Renal cortex interstitium (tissue), 15 donors: ENCODE data around the gene MANSC1. TPM values are rescaled to one million over a fixed set of nuclear protein-coding genes. Genes with fewer than 3 reads are reported as not detected.
A peak's percentile ranks its signal among the peaks of the same experiment; 100 is the strongest.

Experiments
- DNase-seq, 11 donors: peaks; one replicate each; pipeline ENCODE4 v3.0.0-alpha.2; 2013; ENCODE audit warnings: low read depth in 9 of 11, low spot score in 4 of 11; ENCODE audit errors: extremely low read depth in 1 of 11
- long read RNA-seq, 16 experiments: transcript quantifications; one replicate each; lab custom pipeline, GENCODE V29; 2026
- polyA plus RNA-seq, 3 donors: library from polyadenylated mRNA; unstranded; fragments of 120-200 nt; gene quantifications; one replicate each; pipeline ENCODE4 v1.2.1, GENCODE V29; 2013; ENCODE audit not compliant: insufficient read length in 3 of 3

The MANSC1 gene
- polyA plus RNA-seq: 10 to 100 TPM; 25.2 to 30.1 (median 27.6) TPM
- long read RNA-seq, donor 1, full-length matches to known transcripts: 13 of 18 reads
- long read RNA-seq, donor 1, partial matches to known transcripts: 5 of 18 reads
- long read RNA-seq, donor 1, other reads (novel, unspliced or antisense): 0 of 18 reads
- long read RNA-seq, donor 2, full-length matches to known transcripts: 5 of 5 reads
- long read RNA-seq, donor 2, partial matches to known transcripts: 0 of 5 reads
- long read RNA-seq, donor 2, other reads (novel, unspliced or antisense): 0 of 5 reads
- long read RNA-seq, donor 3, full-length matches to known transcripts: 19 of 19 reads
- long read RNA-seq, donor 3, partial matches to known transcripts: 0 of 19 reads
- long read RNA-seq, donor 3, other reads (novel, unspliced or antisense): 0 of 19 reads
- long read RNA-seq, donor 4, full-length matches to known transcripts: 4 of 4 reads
- long read RNA-seq, donor 4, partial matches to known transcripts: 0 of 4 reads
- long read RNA-seq, donor 4, other reads (novel, unspliced or antisense): 0 of 4 reads
- long read RNA-seq, donor 5: 0 reads
- long read RNA-seq, donor 6, full-length matches to known transcripts: 11 of 11 reads
- long read RNA-seq, donor 6, partial matches to known transcripts: 0 of 11 reads
- long read RNA-seq, donor 6, other reads (novel, unspliced or antisense): 0 of 11 reads
- long read RNA-seq, donor 7, full-length matches to known transcripts: 7 of 7 reads
- long read RNA-seq, donor 7, partial matches to known transcripts: 0 of 7 reads
- long read RNA-seq, donor 7, other reads (novel, unspliced or antisense): 0 of 7 reads
- long read RNA-seq, donor 8, full-length matches to known transcripts: 17 of 24 reads
- long read RNA-seq, donor 8, partial matches to known transcripts: 7 of 24 reads
- long read RNA-seq, donor 8, other reads (novel, unspliced or antisense): 0 of 24 reads
- long read RNA-seq, donor 9, full-length matches to known transcripts: 11 of 11 reads
- long read RNA-seq, donor 9, partial matches to known transcripts: 0 of 11 reads
- long read RNA-seq, donor 9, other reads (novel, unspliced or antisense): 0 of 11 reads
- long read RNA-seq, donor 10, full-length matches to known transcripts: 7 of 7 reads
- long read RNA-seq, donor 10, partial matches to known transcripts: 0 of 7 reads
- long read RNA-seq, donor 10, other reads (novel, unspliced or antisense): 0 of 7 reads
- long read RNA-seq, donor 11, full-length matches to known transcripts: 10 of 10 reads
- long read RNA-seq, donor 11, partial matches to known transcripts: 0 of 10 reads
- long read RNA-seq, donor 11, other reads (novel, unspliced or antisense): 0 of 10 reads
- long read RNA-seq, donor 12, full-length matches to known transcripts: 5 of 5 reads
- long read RNA-seq, donor 12, partial matches to known transcripts: 0 of 5 reads
- long read RNA-seq, donor 12, other reads (novel, unspliced or antisense): 0 of 5 reads
- long read RNA-seq, donor 13: 0 reads
- long read RNA-seq, donor 14, full-length matches to known transcripts: 7 of 7 reads
- long read RNA-seq, donor 14, partial matches to known transcripts: 0 of 7 reads
- long read RNA-seq, donor 14, other reads (novel, unspliced or antisense): 0 of 7 reads
- long read RNA-seq, donor 15, full-length matches to known transcripts: 6 of 6 reads
- long read RNA-seq, donor 15, partial matches to known transcripts: 0 of 6 reads
- long read RNA-seq, donor 15, other reads (novel, unspliced or antisense): 0 of 6 reads
- long read RNA-seq, donor 16, full-length matches to known transcripts: 19 of 19 reads
- long read RNA-seq, donor 16, partial matches to known transcripts: 0 of 19 reads
- long read RNA-seq, donor 16, other reads (novel, unspliced or antisense): 0 of 19 reads

DNA sequence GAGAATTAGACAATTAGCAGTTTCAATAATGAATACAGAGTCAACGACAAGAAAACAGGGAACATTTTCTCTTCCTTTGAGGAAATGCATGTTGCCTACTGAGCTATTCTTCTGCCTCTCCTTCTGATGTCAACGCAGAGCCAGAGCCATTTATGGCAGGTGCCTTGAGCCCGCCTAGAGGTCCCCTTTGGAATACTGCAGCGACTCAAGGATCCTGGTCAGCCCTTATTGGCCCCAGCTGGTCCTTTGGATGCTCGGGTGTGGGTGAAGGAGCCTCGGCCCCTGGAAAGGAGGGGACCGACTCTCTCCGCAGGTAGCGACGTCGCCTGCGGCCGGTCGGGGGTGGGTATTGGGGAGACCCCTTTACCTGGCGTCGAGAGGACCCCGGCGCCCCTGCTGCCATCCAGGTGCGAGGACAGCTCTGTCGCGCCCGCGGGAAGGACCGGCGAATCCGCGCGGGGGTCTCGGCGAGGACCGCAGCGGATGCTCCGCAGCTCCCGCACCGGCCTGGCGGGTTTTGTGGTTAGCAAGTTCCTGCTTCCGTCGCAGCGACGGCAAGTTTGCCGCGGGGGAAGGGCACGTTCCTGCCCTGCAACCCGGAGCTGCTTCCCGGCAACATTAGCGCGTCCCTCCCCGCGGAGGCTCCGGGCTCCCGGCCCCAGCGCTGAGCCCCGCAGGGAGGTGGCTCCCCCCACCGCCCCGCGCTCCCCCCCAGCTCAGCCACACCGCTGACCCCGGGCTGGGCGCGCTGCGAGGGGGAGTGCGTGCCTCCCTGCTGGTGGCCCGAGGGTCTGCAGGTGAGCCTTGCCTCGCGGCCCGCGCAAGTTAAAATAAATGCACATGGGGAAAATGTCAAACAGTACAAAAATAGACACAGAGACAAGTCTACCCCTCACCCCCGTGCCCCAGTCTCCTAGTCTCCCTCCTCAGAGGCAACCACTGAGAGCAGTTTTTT is at the start of gene MANSC1:
TSS of gene MANSC1 (minus strand) at position 532 of the 955 bp plus-strand sequence. CDS start 6,928 bp downstream, outside the sequence.
- DNase-seq: peak in 3 of 11 donors; percentile 44 to 49 (median 45)

DNA sequence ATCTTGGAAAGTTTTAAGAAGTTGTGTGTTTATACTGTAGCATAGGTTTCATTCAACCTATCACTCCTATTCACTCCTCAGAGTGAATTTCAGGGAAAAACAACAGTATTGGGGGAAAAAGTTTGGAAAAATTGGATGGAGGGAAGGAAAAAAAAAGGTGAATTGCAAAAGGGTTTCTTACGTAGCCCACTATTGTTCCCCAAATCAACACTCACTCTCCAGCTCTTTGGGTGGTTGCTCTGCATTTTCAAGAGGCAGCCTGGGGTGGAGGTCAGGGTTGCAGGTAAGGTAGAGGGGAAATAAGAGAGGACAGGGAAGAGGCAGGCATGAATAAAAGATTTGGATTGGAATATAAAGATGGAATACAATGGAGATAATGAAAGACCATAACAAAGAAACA is 49.1 kb upstream of the MANSC1 start:
- DNase-seq: no peak

DNA sequence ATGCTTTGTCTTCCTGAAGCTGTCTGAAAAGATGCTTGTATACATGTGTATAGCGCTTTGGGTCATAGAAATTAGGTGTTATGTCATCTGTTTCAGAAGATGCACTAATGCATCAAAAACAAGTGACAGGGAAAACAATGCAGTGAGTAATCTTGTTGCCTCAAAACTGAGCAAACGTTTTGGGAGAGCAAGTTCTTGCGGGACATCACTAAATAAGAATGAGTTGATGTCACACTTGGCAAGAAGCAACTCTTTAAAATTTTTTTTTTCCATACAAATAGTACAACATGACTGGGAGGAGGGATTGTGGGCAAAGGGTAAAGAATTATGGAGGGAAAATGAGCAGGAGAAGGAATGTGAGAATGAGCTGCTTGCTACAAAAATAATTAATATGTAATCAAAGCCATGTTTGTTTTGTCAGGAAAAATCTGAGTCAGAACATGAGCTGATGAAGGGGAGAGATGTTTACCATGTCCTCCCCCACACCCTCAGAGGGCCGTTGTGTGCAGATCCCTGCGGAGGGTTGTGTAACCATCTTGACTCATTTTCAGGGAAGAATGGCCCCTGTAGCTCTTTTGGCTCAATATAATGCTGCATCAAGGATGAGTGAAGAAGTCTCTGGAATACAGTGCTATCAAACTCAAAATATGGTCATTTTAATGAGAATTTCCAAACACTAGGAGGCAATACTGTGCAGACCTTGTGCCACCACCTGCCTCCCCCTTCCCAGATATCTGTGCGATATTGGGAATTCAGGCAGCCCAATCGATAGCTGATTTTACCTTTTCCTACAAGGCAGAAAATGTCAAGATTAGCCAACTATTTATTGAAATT is 48.2 kb upstream of the MANSC1 start:
- DNase-seq: peak in 5 of 11 donors; percentile 34 to 71 (median 46)

DNA sequence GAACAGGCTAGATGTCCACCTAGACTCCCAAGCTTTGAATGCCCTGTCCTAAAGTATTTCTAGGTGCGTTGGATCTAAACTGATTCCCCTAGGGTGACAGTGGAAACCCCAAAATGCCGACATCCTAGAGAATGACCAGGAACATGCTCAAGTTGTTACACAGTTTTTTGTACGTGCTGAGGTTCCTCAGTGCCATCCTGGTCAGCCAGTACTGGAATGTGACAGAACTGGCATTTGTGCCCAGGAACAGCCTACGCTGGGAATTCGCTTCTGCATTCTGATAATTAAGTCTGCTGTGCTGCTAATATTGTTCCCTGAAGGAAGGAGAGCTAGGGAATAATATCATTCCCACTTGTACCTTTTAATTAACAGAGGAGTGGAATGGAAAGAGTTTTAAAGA is 47.1 kb upstream of the MANSC1 start:
- no peak for DNase-seq

DNA sequence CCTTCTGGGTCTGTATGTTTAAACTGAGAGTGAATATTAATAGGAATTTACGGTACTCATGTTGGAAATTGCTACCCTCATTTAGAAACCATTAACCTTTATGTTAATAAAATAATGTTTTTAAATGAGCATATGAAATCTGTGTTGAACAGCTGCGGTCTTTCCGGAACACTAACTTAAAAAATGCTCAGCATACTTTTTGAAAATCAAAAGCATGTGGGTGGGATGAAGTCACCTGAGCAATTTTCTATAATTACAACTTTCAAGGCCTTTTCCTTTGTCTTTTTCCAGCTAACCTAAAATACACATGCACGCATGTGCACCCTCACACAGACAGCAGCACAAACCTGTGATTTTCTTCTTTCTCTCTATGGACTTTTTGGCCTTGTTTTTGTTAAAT is 46.7 kb upstream of the MANSC1 start:
- no peak for DNase-seq

DNA sequence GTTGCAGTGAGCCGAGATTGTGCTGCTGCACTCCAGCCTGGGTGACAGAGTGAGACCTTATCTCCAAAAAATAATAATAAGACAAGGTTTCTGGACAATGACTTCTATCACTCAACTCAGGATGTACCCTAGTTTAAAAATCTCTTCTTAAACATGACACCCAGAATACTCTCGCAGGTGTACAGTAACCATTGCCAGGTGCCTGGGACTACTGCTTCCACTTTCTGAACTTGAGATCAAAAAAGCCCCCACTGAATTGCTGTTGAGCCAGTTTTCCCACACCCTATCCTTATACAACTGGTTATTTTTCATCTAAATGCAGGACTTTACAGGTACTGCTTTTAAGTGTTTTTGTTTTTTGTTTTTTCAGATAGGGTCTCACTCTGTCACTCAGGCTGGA is 43.1 kb upstream of the MANSC1 start:
- DNase-seq: no peak

DNA sequence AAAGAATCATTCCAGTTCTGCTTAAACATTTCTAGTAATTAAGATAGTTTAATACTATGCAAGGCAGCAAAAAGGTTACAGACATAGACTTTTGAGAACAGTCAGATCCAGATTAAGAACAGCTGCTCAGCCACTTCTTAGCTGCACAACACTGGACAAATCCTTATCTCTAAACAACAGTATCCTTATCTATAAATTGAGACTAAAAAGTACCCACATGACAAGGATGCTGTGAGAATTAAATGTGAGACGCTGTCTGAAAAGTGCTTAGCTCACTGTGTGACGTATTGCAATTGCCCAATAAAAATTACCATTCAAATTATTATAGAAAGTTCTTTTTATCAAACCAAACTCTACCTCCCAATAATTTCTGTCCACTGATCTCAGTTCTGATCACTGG is 42.4 kb upstream of the MANSC1 start:
- no peak for DNase-seq

DNA sequence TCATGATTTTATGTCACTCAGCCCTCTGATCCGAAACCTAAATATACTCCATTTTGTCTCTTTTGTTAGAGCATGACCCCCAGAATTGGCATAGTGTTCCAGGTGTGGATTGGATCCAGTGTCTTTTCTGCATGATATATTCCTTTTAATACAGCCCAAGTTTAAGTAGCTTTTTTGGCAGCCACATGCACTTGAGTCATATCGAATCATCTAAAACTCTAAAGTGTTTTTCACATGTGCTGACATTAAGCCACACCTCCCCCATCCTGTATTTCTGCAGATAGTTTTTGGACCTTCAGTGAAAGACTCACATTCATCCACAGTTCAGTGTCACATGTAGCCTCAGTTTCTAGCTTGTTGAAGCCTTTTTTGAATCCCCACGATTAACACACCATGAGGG is 37.5 kb upstream of the MANSC1 start:
- no peak for DNase-seq

DNA sequence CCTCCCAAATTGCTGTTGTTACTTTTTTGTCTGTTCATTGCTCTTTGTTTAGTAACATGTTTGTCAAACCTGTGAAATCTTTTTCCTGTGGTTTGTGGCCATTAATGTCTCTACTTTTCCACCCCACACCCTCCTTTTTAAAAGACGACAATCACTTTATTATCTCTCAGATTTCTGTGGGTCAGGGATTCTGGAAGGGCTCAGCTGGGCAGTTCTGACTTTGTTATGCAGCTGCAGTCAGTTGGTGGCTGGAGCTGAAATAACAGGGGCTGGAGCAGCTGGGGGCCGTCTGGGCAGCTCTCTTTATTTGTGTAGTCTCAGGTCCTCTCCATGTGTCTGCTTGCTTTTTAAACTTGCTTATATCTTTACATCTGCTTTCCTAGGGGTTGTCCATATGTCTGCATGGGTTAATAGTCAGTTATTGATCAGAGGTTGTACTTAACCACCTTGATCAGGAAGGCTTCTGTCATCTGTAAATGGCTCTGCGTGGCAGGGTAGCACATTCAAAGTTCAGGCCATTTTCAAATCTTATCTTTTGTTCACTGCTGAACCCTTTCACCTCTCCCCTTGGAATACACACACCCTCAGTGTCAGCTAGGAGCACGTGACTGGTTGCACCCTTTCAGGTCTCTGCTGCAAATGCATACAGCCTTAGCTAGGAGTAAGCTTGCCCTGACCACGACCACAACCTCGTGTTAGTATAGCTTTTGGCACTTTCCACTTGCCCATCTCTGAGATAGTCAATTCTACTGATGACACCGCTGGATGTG is 34.7 kb upstream of the MANSC1 start:
- no peak for DNase-seq

DNA sequence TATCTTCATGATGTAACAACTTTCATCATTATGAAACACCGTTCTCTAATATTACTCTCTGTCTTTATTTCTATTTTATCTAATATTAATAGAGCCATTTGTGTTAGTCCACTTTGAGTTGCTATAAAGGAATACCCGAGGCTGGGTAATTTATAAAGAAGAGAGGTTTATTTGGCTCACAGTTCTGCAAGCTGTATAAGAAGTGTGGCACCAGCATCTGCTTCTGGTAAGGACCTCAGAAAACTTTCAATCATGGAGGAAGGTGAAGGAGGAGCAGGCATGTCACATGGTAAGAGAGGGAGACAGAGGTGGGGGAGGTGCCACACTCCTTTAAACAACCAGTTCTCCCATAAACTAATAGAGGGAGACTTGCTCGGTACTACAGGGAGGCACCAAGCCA is 31.9 kb upstream of the MANSC1 start:
- DNase-seq: no peak

DNA sequence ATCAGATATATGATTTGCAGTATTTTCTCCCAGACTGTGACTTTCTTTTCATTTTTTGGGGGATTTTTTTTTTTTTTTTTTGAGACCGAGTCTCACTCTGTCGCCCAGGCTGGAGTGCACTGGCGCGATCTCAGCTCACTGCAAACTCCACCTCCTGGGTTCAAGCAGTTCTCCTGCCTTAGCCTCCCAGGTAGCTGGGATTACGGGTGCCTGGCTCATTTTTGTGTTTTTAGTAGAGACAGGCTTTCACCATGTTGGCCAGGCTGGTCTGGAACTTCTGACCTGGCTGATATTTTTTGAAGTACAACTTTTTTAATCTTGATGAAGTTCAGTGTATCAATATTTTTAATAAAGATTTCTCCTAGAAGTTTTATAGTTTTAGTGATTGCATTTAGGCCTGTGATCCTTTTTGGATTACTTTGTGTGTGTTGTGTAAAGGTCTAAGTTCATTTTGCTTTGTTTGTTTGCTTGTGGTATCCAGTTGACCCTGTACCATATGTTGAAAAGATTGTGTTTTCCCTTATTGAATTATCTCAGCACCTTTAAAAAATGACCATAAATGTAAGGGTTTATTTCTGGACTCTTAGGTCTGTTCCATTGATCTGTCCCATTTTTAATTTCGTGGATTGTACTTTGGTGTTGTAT is 31.0 kb upstream of the MANSC1 start:
- no peak for DNase-seq

DNA sequence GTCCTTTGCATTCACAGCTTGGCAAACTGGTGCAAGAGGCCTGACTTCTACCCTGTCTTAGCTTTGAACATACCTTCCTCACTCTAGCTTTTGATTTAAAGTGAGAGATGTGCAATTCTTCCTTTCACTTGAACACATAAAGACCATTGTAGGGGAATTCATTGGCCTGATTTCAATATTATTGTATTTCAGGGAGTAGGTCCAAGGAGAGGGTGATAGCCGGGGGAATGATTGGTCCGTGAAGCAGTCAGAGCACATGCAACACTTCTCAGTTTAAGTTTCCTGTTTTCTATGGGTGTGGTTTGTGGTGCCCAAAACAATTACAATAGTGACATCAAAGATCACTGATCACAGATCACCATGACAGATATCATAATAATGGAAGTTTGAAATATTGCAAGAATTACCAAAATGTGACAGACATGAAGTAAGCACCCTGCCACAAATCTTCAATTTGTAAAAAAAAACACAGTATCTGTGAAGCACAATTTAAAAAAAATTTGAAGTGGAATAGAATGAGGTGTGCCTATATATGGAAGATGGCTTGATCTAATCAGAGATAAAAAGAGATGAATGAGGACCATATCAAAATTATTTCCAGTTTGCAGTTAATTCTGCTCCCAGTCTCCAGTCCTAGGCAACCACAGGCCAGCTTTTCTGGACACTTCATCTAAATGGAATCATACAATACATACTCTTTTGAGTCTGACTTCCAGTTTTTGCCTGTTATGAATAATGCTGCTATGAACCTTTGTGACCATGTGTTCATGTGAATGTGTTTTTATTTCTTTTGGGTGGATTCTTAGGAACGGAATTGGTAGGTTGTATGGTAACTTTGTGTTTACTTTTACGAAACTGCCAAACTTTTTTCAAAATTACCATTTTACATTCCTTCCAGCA is 30.0 kb upstream of the MANSC1 start:
- no peak for DNase-seq

DNA sequence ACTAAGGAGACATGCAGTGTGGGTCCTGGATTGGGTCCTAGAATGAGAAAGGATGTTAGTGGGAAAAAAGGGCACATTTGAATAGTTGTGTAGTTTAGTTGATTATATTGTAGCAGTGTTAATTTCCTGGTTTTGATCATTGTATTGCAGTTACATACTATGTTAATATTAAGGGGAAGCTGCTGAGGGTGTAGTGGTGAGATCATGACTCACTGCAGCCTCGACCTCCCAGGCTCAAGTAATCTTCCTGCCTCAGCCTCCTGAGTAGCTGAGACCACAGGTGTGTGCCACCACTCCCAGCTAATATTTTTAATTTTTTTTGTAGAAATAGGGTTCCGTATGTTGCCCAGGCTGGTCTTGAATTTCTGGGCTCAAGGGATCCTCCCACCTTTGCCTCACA is 28.6 kb upstream of the MANSC1 start:
- no peak for DNase-seq
